HEK293 (cell line): ENCODE measurements around the gene GPER1.

Experiments
- TF ChIP-seq, protein P1 (sequence below): fragments of 450-650 bp; formaldehyde crosslinking; IDR thresholded peaks from 2 replicates; pipeline ENCODE4 v1.5.1; 2016; ENCODE audit warnings: missing biosample characterization, missing genetic modification characterization
- TF ChIP-seq, protein P2 (sequence below): fragments of 450-650 bp; formaldehyde crosslinking; IDR thresholded peaks from 2 replicates; pipeline ENCODE4 v1.5.1; 2016; ENCODE audit warnings: missing biosample characterization, missing genetic modification characterization, borderline replicate concordance

DNA sequence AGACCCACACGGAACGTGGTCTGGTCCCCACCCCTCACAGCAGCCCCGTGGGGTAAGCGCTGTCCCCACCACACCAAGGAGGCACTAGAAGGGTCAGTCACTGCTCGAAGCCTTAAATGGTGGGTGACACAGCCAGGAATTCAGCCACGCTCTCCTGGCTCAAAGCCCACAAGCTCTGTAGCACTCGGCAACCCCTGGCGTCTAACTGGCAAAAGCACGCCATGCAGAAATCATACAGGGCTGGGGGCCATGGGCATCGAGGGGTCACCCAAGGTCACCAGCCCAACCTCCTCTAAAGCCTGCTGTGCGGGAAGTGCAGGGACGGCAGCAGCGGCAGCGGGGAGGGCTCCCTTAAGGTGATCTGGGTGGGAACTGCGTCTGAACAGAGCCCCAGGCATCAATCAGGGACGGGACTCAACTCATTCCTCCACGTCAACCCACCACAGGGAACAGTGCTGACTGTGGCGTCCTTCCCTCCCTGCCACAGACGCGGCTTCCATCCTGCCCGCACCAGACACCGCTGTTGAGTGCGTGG, 7.8 kb downstream of the GPER1 start:
- TF ChIP-seq, protein P1, sequence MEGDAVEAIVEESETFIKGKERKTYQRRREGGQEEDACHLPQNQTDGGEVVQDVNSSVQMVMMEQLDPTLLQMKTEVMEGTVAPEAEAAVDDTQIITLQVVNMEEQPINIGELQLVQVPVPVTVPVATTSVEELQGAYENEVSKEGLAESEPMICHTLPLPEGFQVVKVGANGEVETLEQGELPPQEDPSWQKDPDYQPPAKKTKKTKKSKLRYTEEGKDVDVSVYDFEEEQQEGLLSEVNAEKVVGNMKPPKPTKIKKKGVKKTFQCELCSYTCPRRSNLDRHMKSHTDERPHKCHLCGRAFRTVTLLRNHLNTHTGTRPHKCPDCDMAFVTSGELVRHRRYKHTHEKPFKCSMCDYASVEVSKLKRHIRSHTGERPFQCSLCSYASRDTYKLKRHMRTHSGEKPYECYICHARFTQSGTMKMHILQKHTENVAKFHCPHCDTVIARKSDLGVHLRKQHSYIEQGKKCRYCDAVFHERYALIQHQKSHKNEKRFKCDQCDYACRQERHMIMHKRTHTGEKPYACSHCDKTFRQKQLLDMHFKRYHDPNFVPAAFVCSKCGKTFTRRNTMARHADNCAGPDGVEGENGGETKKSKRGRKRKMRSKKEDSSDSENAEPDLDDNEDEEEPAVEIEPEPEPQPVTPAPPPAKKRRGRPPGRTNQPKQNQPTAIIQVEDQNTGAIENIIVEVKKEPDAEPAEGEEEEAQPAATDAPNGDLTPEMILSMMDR (tag by site-specific recombination) = no peak
- TF ChIP-seq, protein P2, sequence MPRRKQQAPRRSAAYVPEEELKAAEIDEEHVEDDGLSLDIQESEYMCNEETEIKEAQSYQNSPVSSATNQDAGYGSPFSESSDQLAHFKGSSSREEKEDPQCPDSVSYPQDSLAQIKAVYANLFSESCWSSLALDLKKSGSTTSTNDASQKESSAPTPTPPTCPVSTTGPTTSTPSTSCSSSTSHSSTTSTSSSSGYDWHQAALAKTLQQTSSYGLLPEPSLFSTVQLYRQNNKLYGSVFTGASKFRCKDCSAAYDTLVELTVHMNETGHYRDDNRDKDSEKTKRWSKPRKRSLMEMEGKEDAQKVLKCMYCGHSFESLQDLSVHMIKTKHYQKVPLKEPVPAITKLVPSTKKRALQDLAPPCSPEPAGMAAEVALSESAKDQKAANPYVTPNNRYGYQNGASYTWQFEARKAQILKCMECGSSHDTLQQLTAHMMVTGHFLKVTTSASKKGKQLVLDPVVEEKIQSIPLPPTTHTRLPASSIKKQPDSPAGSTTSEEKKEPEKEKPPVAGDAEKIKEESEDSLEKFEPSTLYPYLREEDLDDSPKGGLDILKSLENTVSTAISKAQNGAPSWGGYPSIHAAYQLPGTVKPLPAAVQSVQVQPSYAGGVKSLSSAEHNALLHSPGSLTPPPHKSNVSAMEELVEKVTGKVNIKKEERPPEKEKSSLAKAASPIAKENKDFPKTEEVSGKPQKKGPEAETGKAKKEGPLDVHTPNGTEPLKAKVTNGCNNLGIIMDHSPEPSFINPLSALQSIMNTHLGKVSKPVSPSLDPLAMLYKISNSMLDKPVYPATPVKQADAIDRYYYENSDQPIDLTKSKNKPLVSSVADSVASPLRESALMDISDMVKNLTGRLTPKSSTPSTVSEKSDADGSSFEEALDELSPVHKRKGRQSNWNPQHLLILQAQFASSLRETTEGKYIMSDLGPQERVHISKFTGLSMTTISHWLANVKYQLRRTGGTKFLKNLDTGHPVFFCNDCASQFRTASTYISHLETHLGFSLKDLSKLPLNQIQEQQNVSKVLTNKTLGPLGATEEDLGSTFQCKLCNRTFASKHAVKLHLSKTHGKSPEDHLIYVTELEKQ = no peak
